ENCODE measurements around the gene TOMM6.

DNA sequence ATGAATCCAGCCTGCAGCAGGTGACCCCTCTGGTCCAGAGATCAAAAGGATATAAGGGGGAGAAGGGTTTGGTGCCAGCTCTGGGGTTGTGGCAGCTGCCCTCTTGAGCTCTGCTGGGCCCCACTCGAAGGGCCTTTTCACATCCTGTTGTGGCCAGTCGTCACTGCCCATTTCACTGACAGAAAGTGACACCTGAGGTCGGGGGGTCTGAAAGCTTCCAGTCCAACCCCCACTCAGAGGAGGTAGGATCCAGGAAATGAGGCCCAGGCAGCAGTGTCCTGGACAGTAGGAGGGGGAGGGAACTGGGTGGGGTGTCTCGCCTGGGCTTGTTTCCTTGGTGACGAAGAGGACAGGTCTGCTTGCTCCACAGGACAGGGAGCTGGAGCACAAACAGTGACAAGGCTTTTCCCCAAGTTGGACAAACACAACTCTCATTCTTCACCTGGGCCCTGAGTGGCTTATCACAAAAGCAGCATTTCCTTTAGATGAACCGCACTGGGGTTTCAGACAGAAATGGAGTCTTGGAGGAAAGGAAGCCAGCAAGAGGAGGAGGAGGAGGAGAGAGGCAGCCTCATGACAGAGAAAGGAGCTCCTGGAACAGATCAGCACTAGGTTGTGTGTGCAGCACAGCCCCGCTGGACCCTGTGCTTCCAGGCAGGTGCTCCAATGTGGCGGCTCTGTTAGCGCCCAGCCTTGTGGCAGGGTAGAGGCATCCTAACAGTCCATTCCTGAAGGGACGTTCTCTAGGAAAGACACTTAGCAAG lies 18.8 kb upstream of the TOMM6 start:
- TF ChIP-seq, protein P1, sequence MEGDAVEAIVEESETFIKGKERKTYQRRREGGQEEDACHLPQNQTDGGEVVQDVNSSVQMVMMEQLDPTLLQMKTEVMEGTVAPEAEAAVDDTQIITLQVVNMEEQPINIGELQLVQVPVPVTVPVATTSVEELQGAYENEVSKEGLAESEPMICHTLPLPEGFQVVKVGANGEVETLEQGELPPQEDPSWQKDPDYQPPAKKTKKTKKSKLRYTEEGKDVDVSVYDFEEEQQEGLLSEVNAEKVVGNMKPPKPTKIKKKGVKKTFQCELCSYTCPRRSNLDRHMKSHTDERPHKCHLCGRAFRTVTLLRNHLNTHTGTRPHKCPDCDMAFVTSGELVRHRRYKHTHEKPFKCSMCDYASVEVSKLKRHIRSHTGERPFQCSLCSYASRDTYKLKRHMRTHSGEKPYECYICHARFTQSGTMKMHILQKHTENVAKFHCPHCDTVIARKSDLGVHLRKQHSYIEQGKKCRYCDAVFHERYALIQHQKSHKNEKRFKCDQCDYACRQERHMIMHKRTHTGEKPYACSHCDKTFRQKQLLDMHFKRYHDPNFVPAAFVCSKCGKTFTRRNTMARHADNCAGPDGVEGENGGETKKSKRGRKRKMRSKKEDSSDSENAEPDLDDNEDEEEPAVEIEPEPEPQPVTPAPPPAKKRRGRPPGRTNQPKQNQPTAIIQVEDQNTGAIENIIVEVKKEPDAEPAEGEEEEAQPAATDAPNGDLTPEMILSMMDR (IDR thresholded peaks at IDR 0.05), result no peak
- TF ChIP-seq POLR2AphosphoS5 (IDR thresholded peaks at IDR 0.05) (peak in 2 of 3 donors; percentile 60 to 70), EP300 (IDR thresholded peaks at IDR 0.05) (no peak), POLR2A (IDR thresholded peaks at IDR 0.05) (no peak)
